ENCODE measurements around the gene KCMF1.

DNA sequence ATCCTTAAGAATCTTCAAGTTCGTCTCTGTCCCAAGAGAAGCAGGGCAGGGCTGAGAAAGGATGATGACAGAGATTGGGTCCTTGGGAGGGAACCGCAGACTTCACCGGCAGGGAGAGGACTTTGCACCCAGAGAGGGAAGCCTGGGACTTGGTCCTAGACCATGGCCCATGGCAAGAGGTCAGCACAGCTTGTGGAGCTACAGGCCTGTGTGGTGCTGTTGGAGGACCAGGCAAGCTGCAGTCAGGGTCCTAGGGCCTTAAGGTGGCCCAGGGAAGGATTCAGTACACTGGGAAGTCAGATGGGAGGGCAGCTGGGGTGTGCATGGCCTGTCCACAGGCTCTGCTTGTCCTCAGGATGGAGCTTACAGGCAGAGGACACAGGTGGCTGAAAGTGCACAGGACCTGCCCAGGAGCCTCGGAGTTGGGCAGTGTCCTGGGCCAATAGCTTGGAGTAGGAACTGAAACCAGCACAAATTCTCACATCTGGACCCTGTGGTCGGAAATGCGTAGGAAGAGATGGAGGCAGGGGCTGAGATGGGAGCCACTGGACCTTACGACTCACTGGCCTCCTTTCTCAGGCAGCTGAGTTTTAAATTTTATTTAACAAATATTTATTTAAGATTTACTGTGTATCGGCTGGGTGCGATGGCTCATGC lies 105.8 kb downstream of the KCMF1 start:
- TF ChIP-seq POLR2AphosphoS5 (IDR thresholded peaks at IDR 0.05) (no peak), POLR2A (IDR thresholded peaks at IDR 0.05) (no peak), EP300 (IDR thresholded peaks at IDR 0.05) (no peak)
- TF ChIP-seq, protein P1, sequence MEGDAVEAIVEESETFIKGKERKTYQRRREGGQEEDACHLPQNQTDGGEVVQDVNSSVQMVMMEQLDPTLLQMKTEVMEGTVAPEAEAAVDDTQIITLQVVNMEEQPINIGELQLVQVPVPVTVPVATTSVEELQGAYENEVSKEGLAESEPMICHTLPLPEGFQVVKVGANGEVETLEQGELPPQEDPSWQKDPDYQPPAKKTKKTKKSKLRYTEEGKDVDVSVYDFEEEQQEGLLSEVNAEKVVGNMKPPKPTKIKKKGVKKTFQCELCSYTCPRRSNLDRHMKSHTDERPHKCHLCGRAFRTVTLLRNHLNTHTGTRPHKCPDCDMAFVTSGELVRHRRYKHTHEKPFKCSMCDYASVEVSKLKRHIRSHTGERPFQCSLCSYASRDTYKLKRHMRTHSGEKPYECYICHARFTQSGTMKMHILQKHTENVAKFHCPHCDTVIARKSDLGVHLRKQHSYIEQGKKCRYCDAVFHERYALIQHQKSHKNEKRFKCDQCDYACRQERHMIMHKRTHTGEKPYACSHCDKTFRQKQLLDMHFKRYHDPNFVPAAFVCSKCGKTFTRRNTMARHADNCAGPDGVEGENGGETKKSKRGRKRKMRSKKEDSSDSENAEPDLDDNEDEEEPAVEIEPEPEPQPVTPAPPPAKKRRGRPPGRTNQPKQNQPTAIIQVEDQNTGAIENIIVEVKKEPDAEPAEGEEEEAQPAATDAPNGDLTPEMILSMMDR (IDR thresholded peaks at IDR 0.05) = no peak
